A549 (cell line): ENCODE data around the gene AKR7A3.

Experiments used
- CTCF ChIP-seq: fragments of >200 bp; sonication (Bioruptor Twin); formaldehyde crosslinking; IDR thresholded peaks from 3 replicates; pipeline ENCODE4 v1.5.1; 2016
- EP300 ChIP-seq, 2 experiments: fragments of >200 bp; sonication (Bioruptor Twin); formaldehyde crosslinking; IDR thresholded peaks; 2 replicates in 1 of 2; 3 replicates in 1 of 2; pipeline ENCODE4 v1.6.1; 2016 to 2017
- HMGXB4 ChIP-seq: fragments of 250-450 bp; sonication (Bioruptor Pico); IDR thresholded peaks from 2 replicates; pipeline ENCODE4 v1.5.0; 2021; ENCODE audit warnings: mild to moderate bottlenecking, moderate library complexity, borderline replicate concordance

- no peak for TF ChIP-seq CTCF
- no peak for TF ChIP-seq EP300 (IDR thresholded peaks at IDR 0.05)
- no peak for TF ChIP-seq HMGXB4 (CRISPR knock-in tag)
Measured at GRCh38 chr1:19250629-19251304, 37.8 kb downstream of the AKR7A3 start.
